Measurements from ENCODE around the gene GARIN5B.
"Not testable (repeated sequence)": the region's sequence is repeated elsewhere in the genome, so short reads cannot be mapped to it uniquely, and the experiment has no call there.

GARIN5B gene

GRCh38 chr19:55362990-55363716 is at the start of gene GARIN5B:
TSS of gene GARIN5B (minus strand) at chr19:55363260. CDS start at chr19:55363066, 194 bp downstream.
- DNase-seq: no peak

DNA sequence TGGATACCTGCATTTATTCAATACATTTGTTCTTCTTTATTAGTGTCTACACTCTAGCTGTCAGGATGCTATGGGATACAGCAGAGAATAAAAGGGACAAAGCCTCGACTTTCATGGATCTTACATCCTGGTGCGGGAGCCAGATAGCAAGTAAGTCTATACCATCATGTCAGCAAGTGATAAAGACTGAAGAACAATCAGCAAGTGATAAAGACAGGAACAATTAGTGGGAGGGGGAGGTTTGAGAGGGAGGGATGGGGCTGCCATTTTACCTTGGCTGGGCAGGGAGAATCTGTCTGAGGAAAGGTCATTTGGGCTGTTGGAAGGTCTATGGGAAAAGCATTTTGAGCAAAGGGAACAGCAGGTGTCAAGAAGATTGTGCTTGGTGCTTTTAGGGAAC is 47.1 kb upstream of the GARIN5B start:
- DNase-seq: no peak

GRCh38 chr19:55409179-55409578 is 46.1 kb upstream of the GARIN5B start:
- DNase-seq: not testable (repeated sequence)

DNA sequence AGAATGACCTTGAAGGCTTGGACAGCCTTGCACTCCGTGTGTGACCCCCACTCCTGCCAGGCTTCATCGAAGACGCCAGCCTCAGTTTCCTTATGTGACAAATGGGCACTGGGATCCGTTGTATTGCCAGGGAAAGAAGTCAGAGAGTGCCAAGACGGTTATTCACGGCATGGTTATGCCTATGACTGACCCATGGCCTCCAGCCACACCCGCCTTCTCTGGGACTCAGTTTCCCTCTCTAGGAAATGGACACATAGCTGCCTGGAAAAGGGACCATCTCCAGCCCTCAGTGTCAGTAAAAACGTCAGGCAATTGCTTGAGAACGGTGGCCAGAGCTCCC is 45.4 kb upstream of the GARIN5B start:
- DNase-seq: no peak

- DNase-seq: peak; percentile 98
These were observed 44.9 kb upstream of the GARIN5B start for GRCh38 chr19:55407800-55408532.

- DNase-seq: not testable (repeated sequence)
These were observed 44.4 kb upstream of the GARIN5B start, which contains the start of gene UBE2S for GRCh38 chr19:55407550-55407799. TSS of gene UBE2S (minus strand) at chr19:55407788. CDS start at chr19:55407589, 199 bp downstream.

DNA sequence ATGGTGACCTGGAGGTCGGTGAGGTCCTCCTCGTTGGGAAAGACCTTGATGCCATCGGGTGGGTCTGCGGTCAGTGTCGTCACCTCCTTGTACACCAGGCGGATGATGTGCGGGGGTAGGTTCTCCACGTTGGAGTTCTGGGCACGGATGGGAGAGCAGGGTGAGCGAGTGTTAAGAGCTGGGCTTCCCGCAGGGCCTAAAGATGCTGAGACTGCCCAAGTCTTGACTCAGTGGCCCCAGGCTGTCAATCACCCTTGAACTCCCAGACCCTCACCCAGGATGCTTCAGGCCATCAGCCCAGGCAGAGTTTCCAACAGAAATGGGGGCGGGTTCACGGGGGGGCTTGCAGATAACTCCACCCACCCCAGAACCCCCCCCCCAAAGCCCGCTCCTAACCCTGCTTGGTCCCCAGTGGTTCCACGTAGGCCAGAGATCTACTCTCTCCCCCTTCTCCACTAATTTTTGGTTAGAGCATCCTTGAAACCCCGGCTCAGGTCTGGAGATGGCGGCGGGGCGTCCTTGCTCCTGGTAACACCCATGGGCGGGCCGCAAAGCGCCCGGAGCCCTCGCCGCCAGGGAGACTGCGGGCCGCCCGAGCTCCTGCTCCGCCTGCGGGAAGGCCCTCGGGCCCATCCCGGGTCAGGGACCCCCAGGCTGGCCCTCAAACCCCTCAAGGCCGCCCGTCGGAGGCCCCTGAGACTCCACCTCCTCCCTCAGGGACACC is 43.9 kb upstream of the GARIN5B start:
- peak; percentile 38 for DNase-seq

DNA sequence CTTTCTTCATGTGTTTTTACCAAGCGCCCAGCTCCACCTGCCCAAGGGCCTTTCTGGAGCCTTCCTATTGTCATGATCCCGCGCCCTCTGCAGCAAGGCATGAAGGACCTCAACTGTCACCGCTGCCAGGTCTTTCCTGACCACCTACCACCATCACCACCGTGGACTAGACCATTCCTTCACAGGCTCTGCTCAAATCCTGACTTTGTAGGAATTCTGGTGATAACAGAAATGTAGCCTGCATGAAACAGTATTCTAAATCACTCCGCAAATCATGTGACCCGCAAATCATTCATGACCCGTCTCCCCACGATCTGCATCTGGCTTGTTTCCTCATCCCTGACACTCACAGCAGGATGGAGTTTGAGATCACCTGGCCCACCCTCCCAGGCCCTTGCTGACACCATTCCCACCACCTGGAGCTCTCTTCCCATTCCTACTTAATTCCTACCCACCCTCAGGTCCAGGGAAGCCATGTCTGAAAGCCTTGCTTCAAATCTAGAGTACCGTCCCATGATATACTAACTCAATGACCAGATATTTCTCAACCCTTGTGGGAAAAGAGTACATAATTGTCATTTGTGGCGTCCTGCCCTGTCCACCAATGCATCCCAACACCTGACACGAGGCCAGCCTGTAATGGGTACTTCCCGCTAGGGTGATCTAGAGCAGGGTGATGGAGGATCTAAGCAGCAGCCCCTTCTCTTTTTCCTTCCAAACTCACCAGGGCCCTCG is 43.2 kb upstream of the GARIN5B start:
- no peak for DNase-seq

DNA sequence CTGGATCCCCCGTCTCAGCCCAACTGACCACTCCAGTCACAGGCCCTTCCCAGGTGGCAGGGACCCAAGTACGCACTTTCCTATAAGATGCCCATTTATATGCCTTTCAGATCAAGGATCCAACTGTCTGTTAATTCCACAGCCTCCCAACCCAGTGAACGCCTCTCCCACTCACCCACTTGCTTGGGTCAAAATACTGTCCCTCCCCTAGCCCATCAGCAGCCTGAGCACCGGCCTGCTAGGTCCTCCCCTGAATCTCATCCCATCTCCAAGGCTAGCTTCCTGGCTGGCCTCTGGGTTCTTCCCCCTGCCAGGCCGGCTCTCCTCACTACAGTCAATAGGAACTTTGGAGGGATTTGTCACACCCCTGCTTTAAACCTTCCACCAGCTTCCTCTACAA is 42.6 kb upstream of the GARIN5B start:
- DNase-seq: no peak

- no peak for DNase-seq
These were observed 39.4 kb upstream of the GARIN5B start for GRCh38 chr19:55402509-55402908.

DNA sequence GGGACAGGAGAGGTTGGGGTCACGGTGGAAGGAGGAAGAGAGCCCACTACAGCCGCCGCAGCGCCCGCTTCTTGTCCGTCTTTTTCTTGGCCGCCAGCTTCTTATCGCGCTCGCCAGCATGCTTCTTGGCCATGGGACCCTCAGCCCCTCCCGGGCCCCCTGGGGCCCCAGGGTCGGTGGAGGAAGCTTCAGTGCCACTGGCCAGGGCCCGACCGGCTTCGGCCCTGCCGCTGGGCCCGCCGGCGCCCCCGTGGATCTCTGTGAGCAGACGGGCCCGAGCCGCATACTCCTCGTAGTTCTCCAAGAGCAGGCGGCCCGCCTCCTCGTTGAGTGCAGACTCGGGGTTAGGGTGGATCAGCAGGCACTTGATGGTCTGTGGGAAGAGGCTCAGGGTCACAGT is 38.3 kb upstream of the GARIN5B start:
- DNase-seq: not testable (repeated sequence)

DNA sequence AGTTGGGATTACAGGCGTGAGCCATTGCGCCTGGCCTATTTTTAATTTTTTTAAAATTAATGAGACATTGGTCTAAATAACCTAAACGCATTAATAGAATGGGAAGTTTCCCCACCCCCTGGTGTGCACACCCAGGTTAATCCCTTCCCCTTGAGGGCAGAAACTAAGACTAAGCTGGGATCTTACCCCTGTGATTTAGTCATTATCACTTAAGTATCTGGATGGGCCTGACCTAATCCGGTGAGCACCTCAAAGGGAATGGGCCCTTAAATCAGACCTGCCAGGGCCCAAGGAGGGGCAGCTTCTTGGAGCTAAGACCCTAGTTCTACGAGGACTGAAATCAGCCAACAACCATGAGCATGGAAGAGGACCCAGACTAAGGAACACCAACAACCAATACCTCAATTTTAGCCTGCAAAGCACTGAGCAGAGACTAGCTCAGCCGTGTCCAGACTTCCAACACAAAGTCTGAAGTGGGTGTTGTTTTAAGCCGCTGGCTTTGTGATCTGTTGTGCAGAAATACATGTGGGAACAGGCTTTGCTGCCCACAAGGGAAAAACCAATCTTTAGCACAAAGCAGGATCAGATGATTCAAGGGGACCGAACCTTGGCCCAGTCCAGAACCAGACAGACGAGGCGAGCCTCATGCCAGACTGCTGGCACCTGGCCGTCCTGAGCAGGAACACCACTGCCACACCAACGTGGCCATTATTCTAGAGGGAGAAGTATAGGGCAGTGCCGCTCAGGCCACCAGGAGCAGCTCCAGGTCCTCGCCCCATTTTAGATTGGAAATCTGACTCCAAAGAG is 37.4 kb upstream of the GARIN5B start:
- DNase-seq: no peak

GRCh38 chr19:55398200-55398925 is 35.3 kb upstream of the GARIN5B start:
- DNase-seq: no peak

GRCh38 chr19:55392820-55393761 is 30.0 kb upstream of the GARIN5B start:
- DNase-seq: no peak

- no peak for DNase-seq
These were observed 28.9 kb upstream of the GARIN5B start for GRCh38 chr19:55391702-55392615.

DNA sequence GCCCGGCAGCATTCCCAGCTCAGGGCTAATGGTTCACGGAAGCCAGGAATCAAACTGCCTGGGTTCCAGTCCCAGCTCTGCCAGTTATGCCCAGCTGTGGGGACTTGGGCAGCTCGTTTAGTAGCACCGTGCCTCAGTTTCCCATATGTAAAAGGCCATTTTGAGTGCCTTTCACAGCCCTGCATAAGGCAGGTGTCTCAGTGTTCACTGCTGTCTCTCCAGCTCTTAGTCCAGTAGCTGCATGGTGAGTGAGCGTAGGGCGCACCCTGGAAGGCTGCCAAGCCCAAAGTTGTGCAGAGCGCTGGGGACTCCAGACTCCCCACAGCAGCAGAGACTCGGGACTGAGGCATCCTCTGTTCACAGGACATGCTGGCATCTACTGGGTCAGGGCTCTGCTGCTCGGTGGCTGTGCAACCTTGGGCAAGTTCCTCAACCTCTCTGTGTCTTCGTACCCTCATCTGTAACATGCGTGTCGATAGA is 28.2 kb upstream of the GARIN5B start:
- DNase-seq: peak; percentile 34

GRCh38 chr19:55390461-55390880 is 27.4 kb upstream of the GARIN5B start:
- DNase-seq: no peak

GRCh38 chr19:55389386-55390317 is 26.6 kb upstream of the GARIN5B start:
- no peak for DNase-seq
